Uterus (tissue), 4 donors: ENCODE measurements around the gene RUSF1. TPM values are rescaled to one million over a fixed set of nuclear protein-coding genes. Genes with fewer than 3 reads are reported as not detected.
"Not testable (repeated sequence)": the region's sequence is repeated elsewhere in the genome, so short reads cannot be mapped to it uniquely, and the experiment has no call there.

Experiments
- DNase-seq, 2 donors: peaks; one replicate each; pipeline ENCODE4 v3.0.0-alpha.2; 2019 to 2020
- H3K27ac ChIP-seq, 2 donors: fragments of 200-600 bp; sonication (generic); 1 replicate in 1 of 2; 2 replicates in 1 of 2; pipeline ENCODE4 v1.5.1; 2016 to 2018
- H3K27me3 ChIP-seq, 2 donors: fragments of 200-600 bp; sonication (generic); one replicate each; pipeline ENCODE4 v1.5.1; 2018 to 2019; ENCODE audit warnings: control low read depth in 1 of 2
- H3K36me3 ChIP-seq, 2 donors: fragments of 200-600 bp; sonication (generic); one replicate each; pipeline ENCODE4 v1.5.1; 2019; ENCODE audit warnings: control low read depth in 1 of 2
- H3K4me1 ChIP-seq, 2 donors: fragments of 200-600 bp; sonication (generic); one replicate each; pipeline ENCODE4 v1.5.1; 2018 to 2019; ENCODE audit warnings: control low read depth in 1 of 2
- H3K4me3 ChIP-seq, 2 donors: fragments of 200-600 bp; sonication (generic); 1 replicate in 1 of 2; 2 replicates in 1 of 2; pipeline ENCODE4 v1.5.1; 2018 to 2019; ENCODE audit warnings: mild to moderate bottlenecking in 1 of 2
- H3K9me3 ChIP-seq, 2 donors: fragments of 200-600 bp; sonication (generic); one replicate each; pipeline ENCODE4 v1.5.1; 2019; ENCODE audit warnings: control low read depth in 1 of 2
- POLR2A ChIP-seq, 2 donors: fragments of 450-650 bp; IDR thresholded peaks; one replicate each; pipeline ENCODE4 v1.6.1; 2016; ENCODE audit warnings: antibody characterized with exemption in 2 of 2, mild to moderate bottlenecking in 1 of 2, moderate library complexity in 1 of 2
- intact Hi-C: fragments of 100-400 bp; cut with DNase I; formaldehyde crosslinking; loops from one replicate; pipeline ENCODE4 v1.15.1; 2023; ENCODE audit warnings: low total_unique reads
- total RNA-seq, 4 donors: library from RNA; depleted of rRNA in 3 of 4; stranded (reverse); fragments of >200 nt in 3 of 4; gene quantifications; one replicate each; pipeline versions ENCODE4 v1.1.0 to v1.2.4, GENCODE V29; 2014 to 2023
- TF ChIP-seq, protein P1 (sequence below), 4 experiments: fragments of 200-600 bp in 2 of 4; fragments of 450-650 bp in 2 of 4; sonication (generic) in 2 of 4; IDR thresholded peaks; one replicate each; pipeline ENCODE4 v1.5.1; 2016 to 2019; ENCODE audit warnings: antibody characterized with exemption in 4 of 4, mild to moderate bottlenecking in 2 of 4, moderate library complexity in 1 of 4
- donor health status: DM: yes; HTN: yes; CAD: no.

The RUSF1 gene
- total RNA-seq, 4 donors from 2014 or later, result 19.2 to 93.5 (median 82.9) TPM

DNA sequence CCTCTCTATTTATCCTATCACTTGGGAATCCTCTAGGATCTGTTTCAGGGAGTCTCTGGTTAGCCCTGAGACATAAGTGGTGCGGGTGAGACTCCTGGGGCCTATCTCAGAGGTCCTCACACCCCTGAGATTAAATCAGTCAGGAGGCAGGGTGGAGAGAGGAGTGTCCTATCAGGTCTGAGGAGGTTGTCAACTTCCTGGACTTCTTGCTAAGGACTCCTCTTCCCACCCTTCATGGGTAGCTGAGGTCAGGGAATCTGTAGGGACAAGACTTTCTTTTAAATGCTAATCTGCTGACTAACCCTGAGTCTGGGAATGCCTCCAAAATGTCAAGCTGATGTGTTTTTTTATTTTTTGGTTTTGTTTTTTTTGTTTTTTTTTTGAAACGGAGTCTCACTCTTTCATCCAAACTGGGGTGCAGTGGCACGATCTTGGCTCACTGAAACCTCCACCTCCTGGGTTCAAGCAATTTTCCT lies 55.5 kb downstream of the RUSF1 start:
- TF ChIP-seq, protein P1, sequence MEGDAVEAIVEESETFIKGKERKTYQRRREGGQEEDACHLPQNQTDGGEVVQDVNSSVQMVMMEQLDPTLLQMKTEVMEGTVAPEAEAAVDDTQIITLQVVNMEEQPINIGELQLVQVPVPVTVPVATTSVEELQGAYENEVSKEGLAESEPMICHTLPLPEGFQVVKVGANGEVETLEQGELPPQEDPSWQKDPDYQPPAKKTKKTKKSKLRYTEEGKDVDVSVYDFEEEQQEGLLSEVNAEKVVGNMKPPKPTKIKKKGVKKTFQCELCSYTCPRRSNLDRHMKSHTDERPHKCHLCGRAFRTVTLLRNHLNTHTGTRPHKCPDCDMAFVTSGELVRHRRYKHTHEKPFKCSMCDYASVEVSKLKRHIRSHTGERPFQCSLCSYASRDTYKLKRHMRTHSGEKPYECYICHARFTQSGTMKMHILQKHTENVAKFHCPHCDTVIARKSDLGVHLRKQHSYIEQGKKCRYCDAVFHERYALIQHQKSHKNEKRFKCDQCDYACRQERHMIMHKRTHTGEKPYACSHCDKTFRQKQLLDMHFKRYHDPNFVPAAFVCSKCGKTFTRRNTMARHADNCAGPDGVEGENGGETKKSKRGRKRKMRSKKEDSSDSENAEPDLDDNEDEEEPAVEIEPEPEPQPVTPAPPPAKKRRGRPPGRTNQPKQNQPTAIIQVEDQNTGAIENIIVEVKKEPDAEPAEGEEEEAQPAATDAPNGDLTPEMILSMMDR (IDR thresholded peaks at IDR 0.05), result no peak
- TF ChIP-seq POLR2A (IDR thresholded peaks at IDR 0.05), result no peak
- Histone ChIP-seq H3K4me1 (peaks cover 3 to 33% of the 10 kb centered on the region in 2 donors), H3K9me3 (no peaks in the 10 kb centered on the region), H3K27ac (peak overlapping the region; percentile 73 to 76), H3K4me3 (no peak overlapping the region), H3K36me3 (no peaks in the 10 kb centered on the region), H3K27me3 (no peaks in the 10 kb centered on the region)
- no peak for DNase-seq
- intact Hi-C loops, result no loop called here

DNA sequence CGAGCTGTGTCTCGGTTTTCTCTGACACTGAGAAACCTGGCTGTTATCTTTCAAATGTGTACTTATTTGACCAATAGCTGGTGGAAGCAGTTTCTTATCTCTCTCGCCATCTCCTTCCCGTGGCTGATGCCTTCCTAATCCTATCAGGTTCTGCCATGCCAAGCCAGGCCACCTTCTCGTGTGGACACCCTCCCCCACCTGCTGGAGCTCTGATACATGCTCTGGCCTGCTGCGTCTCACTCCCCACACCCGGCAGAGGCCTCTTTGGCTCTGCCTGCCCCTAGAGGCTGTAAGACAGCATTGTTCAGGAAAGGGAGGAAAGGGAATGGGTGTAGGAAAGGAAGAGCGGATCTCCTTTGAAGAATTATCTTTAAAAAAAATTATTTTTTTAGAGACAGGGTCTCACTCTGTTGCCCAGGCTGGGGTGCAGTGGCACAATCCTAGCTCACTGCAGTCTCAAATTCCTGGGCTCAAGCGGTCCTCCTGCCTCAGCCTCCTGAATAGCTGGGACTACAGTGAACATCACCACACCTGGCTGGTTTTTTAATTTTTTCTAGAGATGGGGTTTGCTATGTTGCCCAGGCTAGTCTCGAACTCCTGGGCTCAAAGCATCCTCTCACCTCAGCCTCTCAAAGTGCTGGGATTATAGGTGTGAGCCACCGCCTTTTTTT lies 56.4 kb downstream of the RUSF1 start:
- H3K27me3 ChIP-seq, result no peaks in the 10 kb centered on the region
- no peaks in the 10 kb centered on the region for H3K9me3 ChIP-seq
- TF ChIP-seq, protein P1 (IDR thresholded peaks at IDR 0.05), result peak; percentile 26 to 57 (median 40)
- TF ChIP-seq POLR2A (IDR thresholded peaks at IDR 0.05), result no peak
- H3K27ac ChIP-seq, result peak overlapping the region; percentile 73 to 76
- H3K4me1 ChIP-seq, result peaks cover 3 to 25% of the 10 kb centered on the region in 2 donors
- H3K36me3 ChIP-seq, result no peaks in the 10 kb centered on the region
- DNase-seq, result peak in 1 of 2 donors; percentile 57
- no peak overlapping the region for H3K4me3 ChIP-seq
- intact Hi-C loops, result no loop called here

DNA sequence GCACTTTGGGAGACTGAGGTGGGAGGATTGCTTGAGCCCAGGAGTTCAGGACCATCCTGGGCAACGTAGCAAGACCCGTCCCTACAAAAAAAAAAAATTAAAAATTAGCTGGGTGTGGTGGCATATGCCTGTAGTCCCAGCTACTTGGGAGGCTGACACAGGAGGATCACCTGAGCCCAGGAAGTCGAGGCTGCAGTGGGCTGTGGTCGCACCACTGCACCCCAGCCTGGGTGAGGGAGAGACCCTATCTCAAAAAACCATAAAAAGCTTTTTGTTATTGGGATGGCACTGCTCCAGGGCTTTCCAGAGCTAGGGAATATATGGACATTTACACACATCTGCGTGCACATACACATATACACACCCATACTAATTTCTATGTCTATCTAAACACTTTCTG lies 57.0 kb downstream of the RUSF1 start:
- Histone ChIP-seq H3K4me1 (peaks cover 3 to 19% of the 10 kb centered on the region in 2 donors), H3K27ac (peak overlapping the region; percentile 73 to 76), H3K36me3 (no peaks in the 10 kb centered on the region), H3K9me3 (no peaks in the 10 kb centered on the region), H3K4me3 (no peak overlapping the region), H3K27me3 (no peaks in the 10 kb centered on the region)
- intact Hi-C loops, result no loop called here
- no peak for TF ChIP-seq POLR2A (IDR thresholded peaks at IDR 0.05)
- TF ChIP-seq, protein P1 (IDR thresholded peaks at IDR 0.05), result no peak
- no peak for DNase-seq

DNA sequence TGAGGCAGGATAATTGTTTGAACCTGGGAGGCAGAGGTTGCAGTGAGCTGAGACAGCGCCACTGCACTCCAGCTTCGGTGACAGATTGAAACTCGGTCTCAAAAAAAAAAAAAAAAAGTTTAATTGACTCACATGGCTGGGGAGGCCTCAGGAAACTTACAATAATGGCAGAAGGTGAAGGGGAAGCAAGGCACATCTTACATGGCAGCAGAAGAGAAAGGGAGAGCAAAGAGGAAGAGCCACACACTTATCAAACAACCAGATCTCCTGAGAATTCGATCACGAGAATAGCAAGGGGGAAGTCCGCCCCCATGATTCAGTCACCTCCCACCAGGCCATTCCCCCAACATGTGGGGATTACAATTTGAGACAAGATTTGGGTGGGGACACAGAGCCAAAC lies 62.3 kb downstream of the RUSF1 start:
- H3K4me1 ChIP-seq, H3K9me3 ChIP-seq, H3K27me3 ChIP-seq, H3K36me3 ChIP-seq, H3K27ac ChIP-seq, H3K4me3 ChIP-seq, DNase-seq: not testable (repeated sequence)
- intact Hi-C loops, result loop anchor here (10.0 kb wide), 1 partner anchor 461 kb away; the partner anchor contains the start of gene HSD3B7

DNA sequence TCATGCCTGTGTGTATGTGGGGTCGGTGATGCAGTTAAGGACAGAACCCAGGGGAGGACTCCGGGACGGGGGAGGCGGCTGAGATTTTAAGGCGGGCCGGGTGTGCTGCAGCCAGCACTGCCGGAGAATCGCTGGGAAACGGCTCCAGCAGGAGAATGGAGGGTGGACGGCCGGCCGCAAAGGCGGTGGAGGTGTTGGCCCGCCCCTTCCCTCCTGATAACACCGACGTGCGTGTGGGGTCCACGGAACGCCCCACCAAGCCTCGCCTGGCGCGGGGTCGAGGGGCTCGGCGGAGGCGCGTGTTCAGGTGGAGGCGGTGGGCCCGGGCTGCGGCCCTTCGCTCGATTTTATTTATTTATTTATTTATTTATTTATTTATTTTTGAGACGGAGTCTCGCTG lies 66.2 kb downstream of the RUSF1 start:
- H3K27ac ChIP-seq, result peak overlapping the region; percentile 89 to 92
- intact Hi-C loops, result loop anchor here (10.0 kb wide), 1 partner anchor 457 kb away; the partner anchor contains the start of gene HSD3B7
- no peak for DNase-seq

More for the DNA sequence above, 66.2 kb downstream of the RUSF1 start:
- Histone ChIP-seq H3K4me1 (no peaks in the 10 kb centered on the region), H3K9me3 (no peaks in the 10 kb centered on the region), H3K27me3 (no peaks in the 10 kb centered on the region), H3K4me3 (peak overlapping the region; percentile 59 to 79), H3K36me3 (no peaks in the 10 kb centered on the region)
- no peak for TF ChIP-seq POLR2A (IDR thresholded peaks at IDR 0.05)
- TF ChIP-seq, protein P1 (IDR thresholded peaks at IDR 0.05), result no peak
